PC-3 (cell line): Measurements from ENCODE around the gene PITX1.

ENCODE experiments used
- CTCF ChIP-seq: fragments of 300-600 bp; sonication (generic); conservative IDR thresholded peaks from 2 replicates; pipeline ENCODE4 v1.5.1; 2017; ENCODE audit warnings: antibody characterized with exemption, low read depth, mild to moderate bottlenecking, low read length
- EZH2 ChIP-seq: fragments of 300-600 bp; sonication (generic); IDR thresholded peaks from one replicate; pipeline ENCODE4 v1.6.1; 2017; ENCODE audit warnings: antibody characterized with exemption, mild to moderate bottlenecking, low read length; ENCODE audit not compliant: unreplicated experiment
- EZH2phosphoT487 ChIP-seq: fragments of 300-600 bp; sonication (generic); IDR thresholded peaks from 2 replicates; pipeline ENCODE4 v1.6.1; 2018; ENCODE audit warnings: mild to moderate bottlenecking, antibody characterized with exemption, low read length, borderline replicate concordance

GRCh38 chr5:135054546-135054945 lies 20.5 kb upstream of the PITX1 start:
- no peak for TF ChIP-seq CTCF
- TF ChIP-seq EZH2phosphoT487, result no peak
- no peak for TF ChIP-seq EZH2
